Measurements from ENCODE around the gene CDH13.

DNA sequence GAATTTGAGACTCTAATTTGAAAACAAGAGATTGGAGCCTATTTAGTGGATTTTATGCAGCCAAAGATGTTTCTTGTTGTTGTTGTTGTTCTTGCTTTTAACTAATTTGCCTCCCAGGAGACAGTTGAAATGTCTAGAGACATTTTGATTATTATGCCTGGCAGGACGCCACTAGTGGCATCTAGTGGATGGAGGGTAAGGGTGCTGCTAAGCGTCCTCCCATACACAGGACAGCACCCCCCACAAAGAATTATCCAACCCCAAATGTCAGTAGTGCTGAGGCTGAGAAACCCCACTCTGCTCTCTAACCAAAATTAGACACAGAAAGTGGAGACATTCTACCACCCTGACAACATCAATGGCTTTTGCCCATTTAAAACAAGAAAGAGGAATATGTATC lies 1165.6 kb downstream of the CDH13 start:
- TF ChIP-seq ZNF670 (tag by site-specific recombination; IDR thresholded peaks at IDR 0.05; ENCODE audit: low read depth) (no peak), RBAK (tag by site-specific recombination; IDR thresholded peaks at IDR 0.05) (no peak), CTCF (tag by site-specific recombination; IDR thresholded peaks at IDR 0.05) (no peak), ZNF639 (tag by site-specific recombination; IDR thresholded peaks at IDR 0.05) (no peak), KLF16 (tag by site-specific recombination; IDR thresholded peaks at IDR 0.05) (no peak), ZNF621 (tag by site-specific recombination; IDR thresholded peaks at IDR 0.05) (no peak)

All from HEK293 (cell line).